Activated naive CD4-positive, alpha-beta T cell treated with anti-CD3 and anti-CD28 coated beads for 36 hours (primary cell): ENCODE measurements around the gene BAIAP2L2. TPM values are rescaled to one million over a fixed set of nuclear protein-coding genes. Genes with fewer than 3 reads are reported as not detected.

Experiments used
- CTCF ChIA-PET: fragments of 350-600 bp; sonication (Branson Sonifier 250); formaldehyde crosslinking; loops from one replicate; lab custom pipeline; 2021; ENCODE audit warnings: antibody characterized with exemption; lab: Charles Lee
- DNase-seq: peaks from one replicate; pipeline ENCODE4 v3.0.0-alpha.2; 2020
- H3K27ac Mint-ChIP-seq: one replicate; pipeline ENCODE4 v1.8.0; 2021; ENCODE audit warnings: mild to moderate bottlenecking, mixed read lengths
- H3K27me3 Mint-ChIP-seq: one replicate; pipeline ENCODE4 v1.8.0; 2021; ENCODE audit warnings: low read depth, mixed read lengths
- H3K36me3 Mint-ChIP-seq: one replicate; pipeline ENCODE4 v1.8.0; 2021; ENCODE audit warnings: low read depth, mixed read lengths
- H3K4me1 Mint-ChIP-seq: one replicate; pipeline ENCODE4 v1.8.0; 2021; ENCODE audit warnings: low read depth, mixed read lengths
- H3K4me3 Mint-ChIP-seq: one replicate; pipeline ENCODE4 v1.8.0; 2021; ENCODE audit warnings: mild to moderate bottlenecking, moderate library complexity, mixed read lengths
- H3K9me3 Mint-ChIP-seq: one replicate; pipeline ENCODE4 v1.8.0; 2021; ENCODE audit warnings: mixed read lengths
- intact Hi-C: fragments of 100-400 bp; cut with micrococcal nuclease; formaldehyde crosslinking; loops from one replicate; pipeline ENCODE4 v1.15.1; 2023
- total RNA-seq, 2 experiments: library from RNA; stranded (reverse); gene quantifications; one replicate each; pipeline ENCODE4 v1.2.3, GENCODE V29; 2021

The BAIAP2L2 gene
- total RNA-seq, 2 experiments from 2014 or later, result 1.2 to 1.6 TPM

GRCh38 chr22:38097058-38097457 lies 13.4 kb downstream of the BAIAP2L2 start:
- H3K4me1 Mint-ChIP-seq, result no peaks in the 10 kb centered on the region
- H3K9me3 Mint-ChIP-seq, result no peaks in the 10 kb centered on the region
- intact Hi-C loops, result no loop called here
- no peak overlapping the region for H3K4me3 Mint-ChIP-seq
- H3K27ac Mint-ChIP-seq, result no peak overlapping the region
- no peak for DNase-seq
- CTCF ChIA-PET, result interaction anchor here (1.4 kb wide), 1 partner anchor 10 kb away, joined by 6 read pairs; no protein-coding TSS in a partner anchor
- no peaks in the 10 kb centered on the region for H3K27me3 Mint-ChIP-seq
- peaks cover 8% of the 10 kb centered on the region for H3K36me3 Mint-ChIP-seq

DNA sequence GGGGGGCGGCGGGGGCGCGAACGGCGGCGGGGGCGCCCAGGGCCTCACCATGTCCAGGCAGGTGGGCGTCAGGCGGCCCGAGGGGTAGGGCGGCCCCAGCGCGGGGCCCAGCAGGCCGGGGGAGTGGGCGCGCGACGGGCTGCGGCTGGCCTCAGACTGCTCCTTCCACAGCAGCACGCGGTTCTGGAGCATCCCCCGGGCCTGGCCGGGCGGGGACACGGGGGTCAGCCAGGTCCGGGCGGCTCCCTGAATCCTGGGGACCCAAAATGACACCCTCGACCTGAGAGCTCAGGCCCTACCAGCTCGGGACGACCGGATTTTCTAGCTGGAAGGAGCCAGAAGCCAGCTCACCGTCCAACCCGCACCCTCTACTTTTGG lies 21.0 kb downstream of the BAIAP2L2 start:
- CTCF ChIA-PET, result no interaction called here
- peaks cover 4% of the 10 kb centered on the region for H3K36me3 Mint-ChIP-seq
- no peak overlapping the region for H3K4me3 Mint-ChIP-seq
- H3K9me3 Mint-ChIP-seq, result no peaks in the 10 kb centered on the region
- peaks cover 6% of the 10 kb centered on the region for H3K27me3 Mint-ChIP-seq
- no peaks in the 10 kb centered on the region for H3K4me1 Mint-ChIP-seq
- intact Hi-C loops, result no loop called here
- no peak overlapping the region for H3K27ac Mint-ChIP-seq
- no peak for DNase-seq

GRCh38 chr22:38088629-38089473 lies 21.6 kb downstream of the BAIAP2L2 start:
- CTCF ChIA-PET, result no interaction called here
- Mint-ChIP-seq H3K9me3 (no peaks in the 10 kb centered on the region), H3K4me3 (no peak overlapping the region), H3K27ac (no peak overlapping the region), H3K27me3 (peaks cover 6% of the 10 kb centered on the region), H3K36me3 (peaks cover under 1% of the 10 kb centered on the region), H3K4me1 (no peaks in the 10 kb centered on the region)
- no peak for DNase-seq
- intact Hi-C loops, result no loop called here

DNA sequence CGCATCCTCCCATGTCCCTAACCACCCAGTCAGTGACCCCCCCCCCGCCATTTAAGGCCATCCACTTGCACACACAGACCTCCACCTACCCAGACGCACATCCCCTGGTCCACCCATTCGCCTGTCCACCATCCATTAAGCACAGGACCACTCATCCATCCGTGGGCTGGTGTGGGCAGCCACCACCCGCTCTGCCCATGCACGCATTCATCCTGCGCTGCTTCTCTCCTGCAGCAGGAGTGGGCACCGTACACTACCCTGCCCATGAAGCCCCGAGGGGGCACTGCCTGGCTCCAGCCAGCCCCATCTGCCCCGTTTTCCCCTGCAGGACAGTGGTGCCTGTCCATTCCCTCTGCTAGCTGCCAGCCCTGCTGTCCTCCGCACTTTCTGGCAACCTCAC lies 22.6 kb downstream of the BAIAP2L2 start:
- no peaks in the 10 kb centered on the region for H3K36me3 Mint-ChIP-seq

DNA sequence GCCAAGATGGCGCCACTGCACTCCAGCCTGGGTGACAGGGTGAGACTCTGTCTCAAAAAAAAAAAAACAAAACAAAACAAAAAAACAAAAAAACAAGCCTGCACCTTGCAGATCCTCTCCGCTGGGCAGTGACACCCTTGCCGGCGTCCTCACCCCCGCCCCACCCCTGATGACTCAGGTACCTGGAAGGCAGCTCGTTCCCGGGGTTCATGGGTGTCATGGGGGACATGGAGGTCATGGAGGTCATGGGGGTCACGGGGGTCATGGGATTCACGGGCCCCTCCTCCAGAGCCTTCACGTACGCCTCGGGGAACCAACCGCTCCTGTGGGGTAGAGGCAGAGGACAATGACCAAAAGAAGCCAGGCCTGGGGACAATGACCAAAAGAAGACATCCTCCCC lies 23.5 kb downstream of the BAIAP2L2 start:
- Mint-ChIP-seq H3K27me3 (peaks cover 8% of the 10 kb centered on the region), H3K36me3 (no peaks in the 10 kb centered on the region), H3K27ac (no peak overlapping the region), H3K4me1 (no peaks in the 10 kb centered on the region), H3K9me3 (no peaks in the 10 kb centered on the region), H3K4me3 (no peak overlapping the region)
- intact Hi-C loops, result no loop called here
- DNase-seq, result no peak
- CTCF ChIA-PET, result no interaction called here

More for the DNA sequence above, 22.6 kb downstream of the BAIAP2L2 start:
- no peak overlapping the region for H3K27ac Mint-ChIP-seq
- H3K9me3 Mint-ChIP-seq, result no peaks in the 10 kb centered on the region
- H3K4me3 Mint-ChIP-seq, result no peak overlapping the region
- peaks cover 6% of the 10 kb centered on the region for H3K27me3 Mint-ChIP-seq
- CTCF ChIA-PET, result no interaction called here
- intact Hi-C loops, result no loop called here
- H3K4me1 Mint-ChIP-seq, result no peaks in the 10 kb centered on the region
- no peak for DNase-seq

GRCh38 chr22:38086001-38086845 lies 24.3 kb downstream of the BAIAP2L2 start:
- Mint-ChIP-seq H3K36me3 (no peaks in the 10 kb centered on the region), H3K27ac (no peak overlapping the region), H3K27me3 (peaks cover 11% of the 10 kb centered on the region), H3K4me1 (no peaks in the 10 kb centered on the region), H3K9me3 (no peaks in the 10 kb centered on the region), H3K4me3 (no peak overlapping the region)
- CTCF ChIA-PET, result no interaction called here
- DNase-seq, result no peak
- intact Hi-C loops, result no loop called here

DNA sequence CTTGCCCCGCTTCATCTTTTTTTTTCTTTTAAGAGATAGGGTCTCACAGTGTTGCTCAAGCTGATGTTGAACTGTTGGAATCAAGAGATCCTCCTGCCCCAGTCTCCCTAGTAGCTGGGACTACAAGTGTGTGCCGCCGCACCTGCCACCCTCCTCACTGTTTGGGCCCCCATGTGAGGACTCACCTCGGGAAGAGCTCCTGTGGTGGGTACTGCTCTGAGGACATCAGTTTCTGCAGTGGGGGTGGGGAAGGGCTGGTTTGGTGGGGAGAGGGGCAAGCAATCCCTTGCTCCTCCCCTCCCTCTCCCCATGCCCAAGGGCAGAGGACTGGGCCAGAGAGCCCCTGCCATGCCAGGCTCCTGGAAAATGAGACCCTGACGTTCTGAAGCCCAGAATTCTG lies 25.0 kb downstream of the BAIAP2L2 start:
- CTCF ChIA-PET, result interaction anchor here (0.7 to 1.5 kb wide), 2 partner anchors 15 to 33 kb away, joined by 4 to 6 read pairs; no protein-coding TSS in a partner anchor
- intact Hi-C loops, result no loop called here

GRCh38 chr22:38085056-38085455 lies 25.4 kb downstream of the BAIAP2L2 start:
- Mint-ChIP-seq H3K27me3 (peaks cover 19% of the 10 kb centered on the region), H3K27ac (no peak overlapping the region), H3K36me3 (no peaks in the 10 kb centered on the region), H3K9me3 (no peaks in the 10 kb centered on the region), H3K4me3 (no peak overlapping the region), H3K4me1 (no peaks in the 10 kb centered on the region)
- intact Hi-C loops, result no loop called here
- CTCF ChIA-PET, result interaction anchor here (0.7 to 1.5 kb wide), 2 partner anchors 15 to 33 kb away, joined by 4 to 6 read pairs; no protein-coding TSS in a partner anchor
- no peak for DNase-seq

More for the DNA sequence above, 25.0 kb downstream of the BAIAP2L2 start:
- DNase-seq, result no peak
- no peaks in the 10 kb centered on the region for H3K9me3 Mint-ChIP-seq
- H3K36me3 Mint-ChIP-seq, result no peaks in the 10 kb centered on the region
- no peaks in the 10 kb centered on the region for H3K4me1 Mint-ChIP-seq
- H3K27ac Mint-ChIP-seq, result no peak overlapping the region
- H3K4me3 Mint-ChIP-seq, result no peak overlapping the region
- peaks cover 15% of the 10 kb centered on the region for H3K27me3 Mint-ChIP-seq

DNA sequence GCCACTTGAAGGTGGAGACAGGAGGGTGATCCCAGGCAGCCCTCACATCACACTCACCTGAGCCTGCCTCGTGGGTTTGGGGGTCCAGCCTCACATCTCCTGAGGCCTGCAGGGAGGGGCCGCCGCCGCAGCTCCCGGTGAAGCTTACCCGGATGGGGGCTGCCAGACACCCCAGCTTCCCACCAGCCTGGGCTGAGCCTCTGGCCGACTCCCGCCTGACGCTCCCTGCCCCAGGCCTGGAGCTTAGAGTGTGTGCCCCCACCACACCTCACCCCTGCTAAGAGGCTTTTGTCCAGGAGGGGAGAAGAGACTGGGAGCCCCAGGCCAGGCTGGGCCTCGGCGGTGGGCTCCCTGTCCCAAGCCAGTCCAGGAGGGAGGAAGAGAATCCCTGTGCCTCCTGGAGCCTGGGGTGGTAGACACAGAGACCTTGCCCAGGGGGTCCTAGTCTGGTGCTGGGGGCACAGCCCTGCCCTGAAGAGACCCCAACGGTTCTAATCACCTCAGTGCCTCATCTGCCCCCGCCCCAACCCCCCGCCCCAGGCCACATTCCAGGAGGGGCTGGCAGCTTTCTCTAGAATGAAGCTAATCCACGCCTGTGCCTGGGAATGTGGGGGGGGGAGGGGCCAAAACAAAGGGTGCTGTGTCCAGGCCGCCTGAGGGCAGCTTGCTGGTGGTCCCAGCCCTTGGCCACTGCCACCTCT lies 26.4 kb downstream of the BAIAP2L2 start, which contains the start of gene SLC16A8:
Gene SLC16A8 (minus strand): TSS at position 254 of the 701 bp plus-strand sequence. CDS start 1,311 bp downstream, outside the sequence.
- H3K36me3 Mint-ChIP-seq, result no peaks in the 10 kb centered on the region
- H3K27me3 Mint-ChIP-seq, result peaks cover 23% of the 10 kb centered on the region
- intact Hi-C loops, result no loop called here
- CTCF ChIA-PET, result interaction anchor here (1.5 kb wide), 1 partner anchor 32 kb away, joined by 6 read pairs; no protein-coding TSS in a partner anchor
- no peaks in the 10 kb centered on the region for H3K9me3 Mint-ChIP-seq
- no peak within 1 kb of the TSS for H3K4me3 Mint-ChIP-seq
- H3K4me1 Mint-ChIP-seq, result no peaks in the 10 kb centered on the region
- DNase-seq, result no peak
- H3K27ac Mint-ChIP-seq, result no peak within 1 kb of the TSS

DNA sequence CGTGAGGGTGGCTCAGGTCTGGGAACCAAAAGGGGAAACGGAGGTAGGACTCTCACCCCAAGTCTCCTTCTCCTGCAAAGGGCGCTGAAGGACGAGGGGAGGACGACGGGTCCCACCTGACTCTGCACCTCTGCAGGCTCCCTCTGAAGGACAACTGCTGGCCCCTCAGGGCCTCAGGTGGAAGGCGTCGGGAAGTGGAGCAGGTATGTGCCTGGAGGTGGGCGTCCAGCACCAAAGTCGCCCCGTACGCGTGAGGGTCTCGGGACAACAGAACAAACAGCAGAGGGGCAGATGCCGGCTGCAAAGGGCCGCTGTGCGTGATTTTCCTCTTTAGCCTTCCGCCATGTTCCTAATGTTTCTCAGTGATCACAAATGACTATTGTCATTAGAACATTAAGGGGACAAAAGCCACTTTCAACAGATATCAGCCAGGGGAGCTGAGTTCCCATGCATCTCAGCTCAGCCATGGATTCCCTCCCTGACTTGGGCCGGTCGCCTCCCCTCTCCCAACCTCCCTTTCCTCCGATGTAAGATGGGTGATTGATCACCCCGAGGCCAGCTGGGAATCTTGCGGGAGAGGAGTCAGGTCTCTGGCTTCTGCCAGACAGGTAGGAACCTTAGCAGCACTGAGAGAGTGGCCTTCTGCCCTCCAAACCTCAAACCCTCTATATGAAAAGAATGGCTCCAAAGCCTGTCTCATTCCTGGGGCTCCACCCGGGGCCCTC lies 27.3 kb downstream of the BAIAP2L2 start:
- Mint-ChIP-seq H3K27me3 (peaks cover 20% of the 10 kb centered on the region), H3K9me3 (no peaks in the 10 kb centered on the region), H3K36me3 (no peaks in the 10 kb centered on the region), H3K4me3 (no peak overlapping the region), H3K27ac (no peak overlapping the region), H3K4me1 (no peaks in the 10 kb centered on the region)
- DNase-seq, result no peak
- CTCF ChIA-PET, result no interaction called here
- intact Hi-C loops, result no loop called here

DNA sequence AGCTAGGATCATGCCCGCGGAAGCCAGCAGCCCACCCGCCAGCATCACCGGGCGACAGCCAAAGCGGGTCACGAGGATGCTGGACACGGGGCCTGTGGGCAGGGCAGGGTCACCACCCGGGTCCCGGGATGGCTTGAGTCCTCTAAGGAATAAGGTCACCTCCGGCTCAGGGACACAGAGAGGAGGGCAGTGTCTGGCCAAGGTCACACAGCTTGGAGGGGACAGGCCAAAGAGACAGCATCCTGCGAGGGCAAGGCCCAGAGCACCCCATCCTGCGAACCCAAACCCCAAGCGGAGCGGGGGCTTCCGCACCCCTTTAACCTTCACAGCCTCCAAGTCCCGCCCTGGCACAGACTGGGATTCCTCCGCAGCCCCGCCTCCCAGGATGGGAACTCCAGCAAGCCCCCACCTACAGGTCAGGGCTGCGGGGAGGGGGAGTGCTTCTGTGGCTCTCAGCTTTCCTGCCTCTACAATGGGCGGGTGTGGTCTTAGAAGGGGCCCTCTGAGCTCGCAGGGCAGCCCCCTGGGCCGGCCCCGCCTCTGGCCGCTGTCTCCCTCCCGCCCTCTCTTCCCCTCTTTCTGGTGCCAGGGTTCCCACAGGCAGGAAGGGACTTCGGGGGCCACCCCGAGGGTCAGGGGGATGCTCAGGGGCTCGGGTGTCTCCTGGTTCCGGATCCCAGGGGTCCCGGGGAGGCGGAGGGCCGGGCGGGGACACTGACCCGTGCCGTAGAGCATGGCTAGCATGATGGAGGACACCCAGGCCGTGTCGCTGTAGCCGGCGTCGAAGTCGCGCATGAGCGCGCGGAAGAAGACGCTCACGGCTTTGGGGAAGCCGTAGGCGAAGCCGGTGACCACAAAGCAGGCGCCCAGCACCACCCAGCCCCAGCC lies 28.3 kb downstream of the BAIAP2L2 start:
- no peaks in the 10 kb centered on the region for H3K9me3 Mint-ChIP-seq

More for the DNA sequence above, 28.3 kb downstream of the BAIAP2L2 start:
- peaks cover 19% of the 10 kb centered on the region for H3K27me3 Mint-ChIP-seq
- CTCF ChIA-PET, result no interaction called here
- H3K4me3 Mint-ChIP-seq, result no peak overlapping the region
- intact Hi-C loops, result no loop called here
- H3K27ac Mint-ChIP-seq, result no peak overlapping the region
- H3K36me3 Mint-ChIP-seq, result no peaks in the 10 kb centered on the region
- H3K4me1 Mint-ChIP-seq, result no peaks in the 10 kb centered on the region
- no peak for DNase-seq
